Subcutaneous adipose tissue (tissue), 4 donors: Measurements from ENCODE around the gene POLR1H. TPM values are rescaled to one million over a fixed set of nuclear protein-coding genes. Genes with fewer than 3 reads are reported as not detected.

ENCODE experiments used
- CTCF ChIP-seq: fragments of 450-650 bp; IDR thresholded peaks from one replicate; pipeline ENCODE4 v1.5.1; 2016; ENCODE audit warnings: low read depth, mild to moderate bottlenecking, control low read depth, antibody characterized with exemption, moderate library complexity
- total RNA-seq, 4 donors: library from RNA; depleted of rRNA; stranded (reverse); fragments of >200 nt; gene quantifications; one replicate each; pipeline ENCODE4 v1.1.0, GENCODE V29; 2016

The POLR1H gene
- total RNA-seq, 4 donors from 2014 or later, result 12.8 to 23.8 (median 20.0) TPM

DNA sequence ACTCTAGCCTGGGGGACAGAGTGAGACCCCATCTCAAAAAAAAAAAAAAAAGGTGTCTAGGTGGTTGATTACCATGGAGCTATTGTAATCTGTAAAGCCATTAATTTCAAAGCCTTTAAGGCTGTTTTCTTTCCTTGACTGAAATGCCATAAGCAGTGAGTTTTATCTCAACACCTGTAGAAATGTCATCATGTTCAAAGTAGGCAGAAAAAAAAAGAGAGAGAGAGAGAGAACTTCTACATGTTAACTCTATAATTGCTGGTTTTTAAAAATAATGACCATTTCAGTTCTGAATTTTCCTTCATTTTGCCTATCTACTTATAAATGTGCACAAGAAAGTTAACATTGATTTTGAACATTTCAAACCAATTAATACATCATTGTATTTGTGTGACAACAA, 29.7 kb upstream of the POLR1H start:
- no peak for TF ChIP-seq CTCF

GRCh38 chr6:30035784-30036183, 25.3 kb upstream of the POLR1H start:
- TF ChIP-seq CTCF, result no peak

- TF ChIP-seq CTCF, result no peak
Observed at GRCh38 chr6:30037182-30037788, 23.8 kb upstream of the POLR1H start.

DNA sequence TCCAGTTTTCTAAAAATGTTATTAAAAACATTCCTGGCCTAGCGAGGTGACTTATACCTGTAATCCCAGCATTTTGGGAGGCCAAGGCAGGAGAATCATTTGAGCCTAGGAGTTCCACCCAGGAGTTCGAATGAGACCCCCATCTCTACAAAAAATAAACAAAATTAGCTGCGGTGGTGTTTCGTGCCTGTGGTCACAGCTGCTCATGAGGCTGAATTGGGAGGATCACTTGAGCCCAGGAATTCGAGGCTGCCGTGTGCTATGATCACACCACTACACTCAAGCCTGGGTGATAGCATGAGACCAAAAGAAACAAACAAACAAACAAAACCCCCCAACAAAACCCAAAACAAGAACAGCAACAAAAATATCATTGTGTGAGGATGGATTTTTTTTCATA, 19.8 kb upstream of the POLR1H start:
- TF ChIP-seq CTCF, result no peak

DNA sequence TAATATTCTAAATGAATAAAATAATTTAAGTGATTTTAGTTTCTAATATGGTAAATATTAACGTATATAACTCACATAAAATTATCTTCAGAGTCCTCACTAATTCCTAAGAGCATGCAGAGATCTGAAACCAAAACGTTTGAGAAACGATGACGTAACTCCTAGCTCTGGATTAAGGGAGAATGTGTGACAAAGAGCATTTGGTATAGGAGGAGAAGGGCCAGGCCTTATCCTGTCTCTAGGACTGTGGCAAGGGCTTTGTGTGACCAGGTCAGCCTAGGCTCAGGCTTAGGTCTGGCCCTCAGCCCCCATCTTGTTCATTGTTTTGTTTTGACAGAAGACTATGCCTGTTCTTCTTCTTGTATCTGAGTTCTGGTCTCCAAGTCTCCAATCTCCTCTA, 19.2 kb upstream of the POLR1H start:
- no peak for TF ChIP-seq CTCF

DNA sequence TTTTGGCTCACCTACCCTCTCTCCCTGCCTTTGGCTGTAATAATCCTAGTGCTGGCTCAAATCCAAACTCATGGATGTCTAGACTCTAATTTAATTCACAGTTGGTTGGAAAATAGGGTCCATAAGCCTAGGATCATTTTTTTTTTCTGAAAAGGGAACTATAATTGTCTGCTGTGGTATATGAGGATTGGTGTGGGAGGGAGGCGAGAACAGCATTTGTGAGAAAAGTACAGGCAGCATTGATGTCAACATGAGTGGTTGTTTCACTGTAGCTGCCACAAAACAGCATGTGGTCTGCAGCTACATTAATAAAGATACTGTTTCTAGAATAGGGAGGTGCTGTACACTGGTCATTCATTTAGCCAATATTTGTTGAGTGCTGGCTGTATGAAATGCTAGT, 18.6 kb upstream of the POLR1H start:
- no peak for TF ChIP-seq CTCF

GRCh38 chr6:30042914-30043313, 18.2 kb upstream of the POLR1H start:
- no peak for TF ChIP-seq CTCF
